ENCODE results near the gene CCDC88B. TPM values are rescaled to one million over a fixed set of nuclear protein-coding genes. Genes with fewer than 3 reads are reported as not detected.

CCDC88B gene
- total and polyA plus RNA-seq, 2 of the 8 experiments (the other 6 are each of a cell fraction or from before 2014, with no cell fraction given), result 5.9 to 12.5 TPM

- no peaks in the 10 kb centered on the region for H4K20me1 ChIP-seq (replicated peaks in 1 of 2; ENCODE audit: control insufficient read depth in 1 of 2, insufficient read depth in 2 of 2, low read length in 2 of 2)
- no peaks in the 10 kb centered on the region for H3K27me3 ChIP-seq (replicated peaks in 1 of 4; ENCODE audit: control insufficient read depth in 3 of 4, extremely low read depth in 1 of 4, insufficient read depth in 3 of 4, low read length in 3 of 4)
- H3K23ac ChIP-seq (ENCODE audit: insufficient read length), result no peak overlapping the region
- H3K9ac ChIP-seq (replicated peaks in 1 of 4; ENCODE audit: extremely low read depth in 1 of 4, low read depth in 3 of 4, low read length in 3 of 4), result no peak overlapping the region
- no peaks in the 10 kb centered on the region for H3K23me2 ChIP-seq (ENCODE audit: low read depth, low read length)
- CTCF ChIA-PET (ENCODE audit: partially characterized antibody), result interaction anchor here (0.6 to 37.6 kb wide), 5 partner anchors 14 to 1053 kb away, joined by 3 to 614 read pairs (median 4); partner anchors contain the start of genes CATSPERZ, CCDC88B, ESRRA and PRDX5
- H2BK12ac ChIP-seq (ENCODE audit: low read depth, low read length), result no peak overlapping the region
- H3K4me1 ChIP-seq (replicated peaks in 1 of 4; ENCODE audit: control insufficient read depth in 3 of 4, insufficient read depth in 4 of 4, low read length in 3 of 4), result peaks cover 0 to 12% (median 7%) of the 10 kb centered on the region in 4 experiments; a peak in 6 of 7 replicates
- no peak for TF ChIP-seq SIN3A (conservative IDR thresholded peaks at IDR 0.05 in 1 of 2, IDR thresholded peaks at IDR 0.05 in 1 of 2; ENCODE audit: low read depth in 1 of 2, low read length in 2 of 2)
- DNase-seq (ENCODE audit: low read depth in 1 of 2, low spot score in 2 of 2), result no peak
- WGBS, 2 experiments (ENCODE audit: extremely low coverage in 1 of 2, insufficient coverage in 1 of 2, insufficient read length in 1 of 2, insufficient replicate concordance in 2 of 2, low coverage in 1 of 2, low lambda C conversion rate in 2 of 2, missing lambda C conversion rate in 1 of 2), result 91% methylated on average over 18 of the region's 18 CpGs; no CpG with 5 or more reads in 1 of the 2 experiments
- FAIRE-seq, result no peak
- H3K36me3 ChIP-seq (ENCODE audit: control insufficient read depth in 2 of 4, insufficient read depth in 4 of 4, low read length in 3 of 4), result no peaks in the 10 kb centered on the region
- no peaks in the 10 kb centered on the region for H3K79me1 ChIP-seq (ENCODE audit: low read depth, low read length)
- no peak overlapping the region for H2AFZ ChIP-seq (ENCODE audit: low read length)
- no peak overlapping the region for H3K56ac ChIP-seq (replicated peaks; ENCODE audit: insufficient read length, low read depth, low read length)
- no peak overlapping the region for H4K8ac ChIP-seq (ENCODE audit: extremely low read depth, insufficient read depth, low read length)
- no peak overlapping the region for H3K4me2 ChIP-seq (ENCODE audit: insufficient read depth in 1 of 2, low read depth in 2 of 2, low read length in 2 of 2)
- H2BK15ac ChIP-seq (ENCODE audit: low read length), result no peak overlapping the region
- H3K79me2 ChIP-seq (ENCODE audit: control insufficient read depth in 1 of 2, insufficient read depth in 2 of 2, low read length in 2 of 2), result no peaks in the 10 kb centered on the region
- no peak overlapping the region for H3K14ac ChIP-seq (ENCODE audit: insufficient read length)
- no peak overlapping the region for H3K18ac ChIP-seq (ENCODE audit: extremely low read depth, low read length)
- no peak overlapping the region for H4K91ac ChIP-seq (replicated peaks; ENCODE audit: insufficient read length, low read length)
- no peak overlapping the region for H2BK5ac ChIP-seq (ENCODE audit: low read depth, low read length)
- no peak overlapping the region for H2BK20ac ChIP-seq (ENCODE audit: low read length)
- POLR2A ChIA-PET (ENCODE audit: partially characterized antibody), result interaction anchor here (0.6 to 6.2 kb wide), 8 partner anchors 9 to 1169 kb away, joined by 3 to 47 read pairs (median 3); partner anchors contain the start of genes CCDC88B, PRDX5, STIP1 and TRMT112
- no peak overlapping the region for H3K27ac ChIP-seq (ENCODE audit: low read depth, low read length)
- no peak overlapping the region for H3K4me3 ChIP-seq (ENCODE audit: extremely low read depth in 1 of 4, insufficient read depth in 2 of 4, low read depth in 3 of 4, low read length in 4 of 4)
- no peak overlapping the region for H4K5ac ChIP-seq (ENCODE audit: insufficient read length, low read depth, low read length)
- H2AK5ac ChIP-seq (ENCODE audit: low read depth, low read length), result no peak overlapping the region
- no peak overlapping the region for H3K4ac ChIP-seq (replicated peaks; ENCODE audit: insufficient read length, low read depth, low read length)
- H3K9me3 ChIP-seq (ENCODE audit: insufficient read depth in 2 of 2, low read depth in 1 of 2, low read length in 1 of 2), result no peaks in the 10 kb centered on the region
- no peak overlapping the region for H2BK120ac ChIP-seq (replicated peaks; ENCODE audit: low read depth, low read length)
Measured at GRCh38 chr11:64351136-64351631, 11.2 kb downstream of the CCDC88B start.

Measured in H1 (cell line).